Right renal pelvis (tissue), 4 donors: ENCODE results near the gene WDHD1. TPM values are rescaled to one million over a fixed set of nuclear protein-coding genes. Genes with fewer than 3 reads are reported as not detected.
"Not testable (repeated sequence)": the region's sequence is repeated elsewhere in the genome, so short reads cannot be mapped to it uniquely, and the experiment has no call there.

Experiments used
- DNase-seq, 4 donors: peaks; one replicate each; pipeline ENCODE4 v3.0.0-alpha.2; 2013; ENCODE audit warnings: low read depth in 4 of 4, low spot score in 3 of 4, missing footprints in 1 of 4
- polyA plus RNA-seq, 4 donors: library from polyadenylated mRNA; unstranded; fragments of 120-200 nt; gene quantifications; one replicate each; pipeline ENCODE4 v1.2.1, GENCODE V29; 2013; ENCODE audit not compliant: insufficient read length in 4 of 4

The WDHD1 gene
- polyA plus RNA-seq, 4 donors = 15.0 to 20.5 (median 19.7) TPM

- no peak for DNase-seq
Measured at GRCh38 chr14:55051165-55051422, 24.2 kb upstream of the WDHD1 start.

- no peak for DNase-seq
Measured at GRCh38 chr14:55048900-55049436, 22.1 kb upstream of the WDHD1 start.

- no peak for DNase-seq
Measured at GRCh38 chr14:55047301-55048053, 20.6 kb upstream of the WDHD1 start.

GRCh38 chr14:55045087-55045486, 18.2 kb upstream of the WDHD1 start:
- DNase-seq = no peak

- no peak for DNase-seq
Measured at GRCh38 chr14:55043528-55043927, 16.6 kb upstream of the WDHD1 start.

GRCh38 chr14:55038708-55039107, 11.8 kb upstream of the WDHD1 start:
- no peak for DNase-seq

GRCh38 chr14:55037995-55038394, 11.1 kb upstream of the WDHD1 start:
- not testable (repeated sequence) for DNase-seq

- DNase-seq = no peak
Measured at GRCh38 chr14:55031190-55031589, 4.3 kb upstream of the WDHD1 start.

GRCh38 chr14:55028476-55028875, 1.6 kb upstream of the WDHD1 start:
- DNase-seq = no peak

- no peak for DNase-seq
Measured at GRCh38 chr14:55028066-55028465, 1.2 kb upstream of the WDHD1 start.

- DNase-seq = no peak
Measured at GRCh38 chr14:55026441-55026792, 482 bp downstream of the WDHD1 start.

GRCh38 chr14:55025948-55026347, 951 bp downstream of the WDHD1 start:
- DNase-seq = no peak

GRCh38 chr14:55024365-55024764, 2.5 kb downstream of the WDHD1 start:
- DNase-seq = not testable (repeated sequence)

GRCh38 chr14:55019968-55020554, 6.8 kb downstream of the WDHD1 start:
- no peak for DNase-seq

GRCh38 chr14:55015006-55015405, 11.9 kb downstream of the WDHD1 start:
- DNase-seq = no peak

GRCh38 chr14:55005071-55005470, 21.8 kb downstream of the WDHD1 start:
- no peak for DNase-seq

- DNase-seq = no peak
Measured at GRCh38 chr14:55000381-55000780, 26.5 kb downstream of the WDHD1 start.

GRCh38 chr14:54985156-54985555, 41.7 kb downstream of the WDHD1 start:
- DNase-seq = no peak

- DNase-seq = no peak
Measured at GRCh38 chr14:54981698-54982097, 45.2 kb downstream of the WDHD1 start.

GRCh38 chr14:54979039-54979438, 47.9 kb downstream of the WDHD1 start:
- no peak for DNase-seq

GRCh38 chr14:54976316-54976715, 50.6 kb downstream of the WDHD1 start:
- DNase-seq = no peak

GRCh38 chr14:54975856-54976255, 51.0 kb downstream of the WDHD1 start:
- no peak for DNase-seq
